ENCODE results near the gene PLA2G4B.

DNA sequence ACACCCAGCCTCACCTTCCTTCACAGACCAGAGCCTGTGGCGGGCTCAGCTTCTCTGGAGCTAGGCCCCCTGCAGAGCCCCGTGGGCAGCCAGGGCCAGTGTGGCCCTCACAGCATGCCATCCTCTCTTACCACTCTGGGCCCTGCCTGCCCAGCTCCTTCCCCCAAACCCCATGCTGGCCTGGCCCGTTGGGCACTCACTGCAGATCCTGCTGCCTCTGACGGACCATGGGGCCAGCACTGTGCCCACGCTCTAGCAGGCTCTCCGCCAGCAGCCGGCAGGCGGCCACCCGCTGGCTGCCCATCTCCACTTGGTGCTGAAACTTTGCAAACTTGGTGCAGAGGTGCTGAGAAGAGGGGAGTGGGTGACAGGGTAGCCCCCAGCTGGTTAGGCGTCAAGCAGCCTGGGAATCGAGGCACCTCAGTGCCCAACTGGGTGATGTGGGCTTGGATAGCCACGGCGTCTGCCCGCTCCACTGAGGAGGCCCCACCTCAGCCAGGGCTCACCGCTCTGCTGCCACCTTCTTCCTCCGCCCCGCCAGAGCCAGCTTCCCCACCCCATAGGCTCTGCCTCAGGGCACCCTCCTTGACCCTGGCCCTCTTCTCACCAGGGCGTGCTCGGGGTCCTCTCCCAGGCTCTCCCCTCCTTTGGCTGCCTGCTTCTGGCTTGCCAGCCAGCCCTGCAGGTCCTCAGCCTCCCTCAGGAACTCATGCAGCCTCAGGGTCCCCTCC lies 32.7 kb downstream of the PLA2G4B start:
- TF ChIP-seq POLR2AphosphoS5 (IDR thresholded peaks at IDR 0.05; ENCODE audit: low read depth, low read length) (no peak), POLR2A (IDR thresholded peaks at IDR 0.05; ENCODE audit: low read depth, low read length) (no peak), TAF1 (IDR thresholded peaks at IDR 0.05; ENCODE audit: low read depth, low read length) (no peak), SPI1 (IDR thresholded peaks at IDR 0.05; ENCODE audit: low read depth, low read length) (no peak), PAX5 (IDR thresholded peaks at IDR 0.05; ENCODE audit: insufficient read depth, low read length, severe bottlenecking) (no peak), POU2F2 (IDR thresholded peaks at IDR 0.05; ENCODE audit: low read depth, low read length) (no peak)

Data from GM12891 (cell line).